DOHH2 (cell line): ENCODE results near the gene NBAS.

ENCODE experiments used
- EZH2phosphoT487 ChIP-seq: fragments of 200-600 bp; sonication (generic); IDR thresholded peaks from 2 replicates; pipeline ENCODE4 v1.6.1; 2017; ENCODE audit warnings: borderline replicate concordance, mild to moderate bottlenecking, antibody characterized with exemption, low read length, moderate library complexity, mixed read lengths
- TF ChIP-seq, protein P1 (sequence below): fragments of 200-600 bp; sonication (generic); IDR thresholded peaks from one replicate; pipeline ENCODE4 v1.5.1; 2014; ENCODE audit warnings: antibody characterized with exemption, mild to moderate bottlenecking, low read depth, low read length; ENCODE audit not compliant: poor library complexity, severe bottlenecking

DNA sequence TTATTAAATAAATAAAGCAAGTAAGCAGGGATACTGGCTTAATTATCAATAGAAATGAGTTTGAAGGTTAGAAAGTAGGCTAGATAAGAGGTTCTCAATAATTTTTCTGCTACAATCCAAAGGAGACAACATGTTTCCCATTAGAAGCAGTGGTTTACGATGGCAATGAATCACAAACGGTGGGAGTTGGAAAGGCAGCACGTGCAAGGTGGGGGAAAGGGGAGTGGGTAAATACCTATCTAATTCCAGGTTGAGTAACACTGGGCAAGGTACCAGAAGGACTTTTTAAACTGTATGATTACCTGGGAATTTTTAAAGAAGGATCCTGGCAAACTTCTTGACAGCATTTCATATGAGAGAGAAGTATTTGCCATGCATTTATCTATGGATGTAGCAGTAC is 289.9 kb downstream of the NBAS start:
- TF ChIP-seq, protein P1, sequence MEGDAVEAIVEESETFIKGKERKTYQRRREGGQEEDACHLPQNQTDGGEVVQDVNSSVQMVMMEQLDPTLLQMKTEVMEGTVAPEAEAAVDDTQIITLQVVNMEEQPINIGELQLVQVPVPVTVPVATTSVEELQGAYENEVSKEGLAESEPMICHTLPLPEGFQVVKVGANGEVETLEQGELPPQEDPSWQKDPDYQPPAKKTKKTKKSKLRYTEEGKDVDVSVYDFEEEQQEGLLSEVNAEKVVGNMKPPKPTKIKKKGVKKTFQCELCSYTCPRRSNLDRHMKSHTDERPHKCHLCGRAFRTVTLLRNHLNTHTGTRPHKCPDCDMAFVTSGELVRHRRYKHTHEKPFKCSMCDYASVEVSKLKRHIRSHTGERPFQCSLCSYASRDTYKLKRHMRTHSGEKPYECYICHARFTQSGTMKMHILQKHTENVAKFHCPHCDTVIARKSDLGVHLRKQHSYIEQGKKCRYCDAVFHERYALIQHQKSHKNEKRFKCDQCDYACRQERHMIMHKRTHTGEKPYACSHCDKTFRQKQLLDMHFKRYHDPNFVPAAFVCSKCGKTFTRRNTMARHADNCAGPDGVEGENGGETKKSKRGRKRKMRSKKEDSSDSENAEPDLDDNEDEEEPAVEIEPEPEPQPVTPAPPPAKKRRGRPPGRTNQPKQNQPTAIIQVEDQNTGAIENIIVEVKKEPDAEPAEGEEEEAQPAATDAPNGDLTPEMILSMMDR: no peak
- TF ChIP-seq EZH2phosphoT487: no peak
